Measurements from ENCODE around the gene UNC45A.
A peak's percentile ranks its signal among the peaks of the same experiment; 100 is the strongest.

UNC45A gene

GRCh38 chr15:90933301-90933700 lies 1.8 kb upstream of the UNC45A start:
- no peak for TF ChIP-seq CTCF (IDR thresholded peaks at IDR 0.05)
- TF ChIP-seq ZFX (IDR thresholded peaks at IDR 0.05; ENCODE audit: borderline replicate concordance): no peak
- H3K27ac ChIP-seq: peak overlapping the region; percentile 97; the same call in 1 of the 2 replicates

- peak; percentile 96 for TF ChIP-seq CTCF (IDR thresholded peaks at IDR 0.05)
- TF ChIP-seq ZFX (IDR thresholded peaks at IDR 0.05; ENCODE audit: borderline replicate concordance): no peak
- H3K27ac ChIP-seq: peak overlapping the region; percentile 71
These were observed 683 bp upstream of the UNC45A start for GRCh38 chr15:90934256-90934948.

- no peak overlapping the region for H3K27ac ChIP-seq
- no peak for TF ChIP-seq ZFX (IDR thresholded peaks at IDR 0.05; ENCODE audit: borderline replicate concordance)
- no peak for TF ChIP-seq CTCF (IDR thresholded peaks at IDR 0.05)
These were observed 1.7 kb downstream of the UNC45A start for GRCh38 chr15:90936823-90937222.

- H3K27ac ChIP-seq: no peak overlapping the region
- no peak for TF ChIP-seq CTCF (IDR thresholded peaks at IDR 0.05)
- no peak for TF ChIP-seq ZFX (IDR thresholded peaks at IDR 0.05; ENCODE audit: borderline replicate concordance)
These were observed 3.2 kb downstream of the UNC45A start for GRCh38 chr15:90938261-90938660.

GRCh38 chr15:90939756-90940155 lies 4.7 kb downstream of the UNC45A start:
- H3K27ac ChIP-seq: no peak overlapping the region
- TF ChIP-seq CTCF (IDR thresholded peaks at IDR 0.05) (no peak), ZFX (IDR thresholded peaks at IDR 0.05; ENCODE audit: borderline replicate concordance) (no peak)

- H3K27ac ChIP-seq: no peak overlapping the region
- TF ChIP-seq ZFX (IDR thresholded peaks at IDR 0.05; ENCODE audit: borderline replicate concordance): no peak
- TF ChIP-seq CTCF (IDR thresholded peaks at IDR 0.05): no peak
These were observed 6.0 kb downstream of the UNC45A start for GRCh38 chr15:90941038-90941437.

GRCh38 chr15:90942354-90943120 lies 7.5 kb downstream of the UNC45A start:
- TF ChIP-seq CTCF (IDR thresholded peaks at IDR 0.05) (no peak), ZFX (IDR thresholded peaks at IDR 0.05; ENCODE audit: borderline replicate concordance) (no peak)
- no peak overlapping the region for H3K27ac ChIP-seq

Data from 22Rv1 (cell line).